PC-3 (cell line): ENCODE results near the gene TEKTIP1.

Experiments used
- EZH2 ChIP-seq: fragments of 300-600 bp; sonication (generic); IDR thresholded peaks from one replicate; pipeline ENCODE4 v1.6.1; 2017; ENCODE audit warnings: antibody characterized with exemption, mild to moderate bottlenecking, low read length; ENCODE audit not compliant: unreplicated experiment
- EZH2phosphoT487 ChIP-seq: fragments of 300-600 bp; sonication (generic); IDR thresholded peaks from 2 replicates; pipeline ENCODE4 v1.6.1; 2018; ENCODE audit warnings: mild to moderate bottlenecking, antibody characterized with exemption, low read length, borderline replicate concordance
- TF ChIP-seq, protein P1 (sequence below): fragments of 300-600 bp; sonication (generic); conservative IDR thresholded peaks from 2 replicates; pipeline ENCODE4 v1.5.1; 2017; ENCODE audit warnings: antibody characterized with exemption, low read depth, mild to moderate bottlenecking, low read length

- TF ChIP-seq EZH2 (no peak), EZH2phosphoT487 (no peak)
- TF ChIP-seq, protein P1, sequence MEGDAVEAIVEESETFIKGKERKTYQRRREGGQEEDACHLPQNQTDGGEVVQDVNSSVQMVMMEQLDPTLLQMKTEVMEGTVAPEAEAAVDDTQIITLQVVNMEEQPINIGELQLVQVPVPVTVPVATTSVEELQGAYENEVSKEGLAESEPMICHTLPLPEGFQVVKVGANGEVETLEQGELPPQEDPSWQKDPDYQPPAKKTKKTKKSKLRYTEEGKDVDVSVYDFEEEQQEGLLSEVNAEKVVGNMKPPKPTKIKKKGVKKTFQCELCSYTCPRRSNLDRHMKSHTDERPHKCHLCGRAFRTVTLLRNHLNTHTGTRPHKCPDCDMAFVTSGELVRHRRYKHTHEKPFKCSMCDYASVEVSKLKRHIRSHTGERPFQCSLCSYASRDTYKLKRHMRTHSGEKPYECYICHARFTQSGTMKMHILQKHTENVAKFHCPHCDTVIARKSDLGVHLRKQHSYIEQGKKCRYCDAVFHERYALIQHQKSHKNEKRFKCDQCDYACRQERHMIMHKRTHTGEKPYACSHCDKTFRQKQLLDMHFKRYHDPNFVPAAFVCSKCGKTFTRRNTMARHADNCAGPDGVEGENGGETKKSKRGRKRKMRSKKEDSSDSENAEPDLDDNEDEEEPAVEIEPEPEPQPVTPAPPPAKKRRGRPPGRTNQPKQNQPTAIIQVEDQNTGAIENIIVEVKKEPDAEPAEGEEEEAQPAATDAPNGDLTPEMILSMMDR = no peak
Measured at GRCh38 chr19:3524078-3524842, 14.7 kb upstream of the TEKTIP1 start.
